Activated CD4-positive, alpha-beta T cell treated with anti-CD3 and anti-CD28 coated beads for 36 hours (primary cell): ENCODE data around the gene ITM2B. TPM values are rescaled to one million over a fixed set of nuclear protein-coding genes. Genes with fewer than 3 reads are reported as not detected.
A peak's percentile ranks its signal among the peaks of the same experiment; 100 is the strongest.

ENCODE experiments used
- ATAC-seq: fragments of 200-7000 bp; cut with Tn5 transposase; one replicate; pipeline ENCODE4 v1.10.0; 2021; ENCODE audit warnings: mild to moderate bottlenecking, moderate library complexity
- CTCF ChIA-PET: fragments of 350-600 bp; sonication (Branson Sonifier 250); formaldehyde crosslinking; loops from one replicate; lab custom pipeline; 2021; ENCODE audit warnings: antibody characterized with exemption; lab: Charles Lee
- POLR2A ChIA-PET: fragments of 350-600 bp; sonication (Branson Sonifier 250); formaldehyde crosslinking; loops from one replicate; lab custom pipeline; 2021; ENCODE audit warnings: antibody characterized with exemption, inconsistent platforms; lab: Charles Lee
- DNase-seq: peaks from one replicate; pipeline ENCODE4 v3.0.0-alpha.2; 2020
- H3K27ac Mint-ChIP-seq: one replicate; pipeline ENCODE4 v1.8.0; 2021; ENCODE audit warnings: mixed read lengths
- H3K27me3 Mint-ChIP-seq: one replicate; pipeline ENCODE4 v1.8.0; 2021; ENCODE audit warnings: mixed read lengths
- H3K36me3 Mint-ChIP-seq: one replicate; pipeline ENCODE4 v1.8.0; 2021; ENCODE audit warnings: low read depth, mixed read lengths
- H3K4me1 Mint-ChIP-seq: one replicate; pipeline ENCODE4 v1.8.0; 2021; ENCODE audit warnings: mixed read lengths
- H3K4me3 Mint-ChIP-seq: one replicate; pipeline ENCODE4 v1.8.0; 2021; ENCODE audit warnings: mild to moderate bottlenecking, moderate library complexity, mixed read lengths
- H3K9me3 Mint-ChIP-seq: one replicate; pipeline ENCODE4 v1.8.0; 2021; ENCODE audit warnings: low read depth, mixed read lengths
- intact Hi-C, 2 experiments: fragments of 100-400 bp; cut with DNase I in 1 of 2; cut with micrococcal nuclease in 1 of 2; formaldehyde crosslinking; loops; one replicate each; pipeline versions ENCODE4 v1.14.2 to v1.15.1; 2022 to 2024; cut with DNase I, micrococcal nuclease
- total RNA-seq, 2 experiments: library from RNA; stranded (reverse); gene quantifications; one replicate each; pipeline ENCODE4 v1.2.3, GENCODE V29; 2021

The ITM2B gene
- total RNA-seq, 2 experiments from 2014 or later = 67.0 to 96.5 TPM

- CTCF ChIA-PET = interaction anchor here (1.2 kb wide), 1 partner anchor 13 kb away, joined by 4 read pairs; no protein-coding TSS in a partner anchor
Observed at GRCh38 chr13:48222358-48223301, 10.4 kb upstream of the ITM2B start.

GRCh38 chr13:48224701-48225100 is 8.3 kb upstream of the ITM2B start:
- Mint-ChIP-seq H3K27ac (no peak overlapping the region), H3K9me3 (peaks cover 3% of the 10 kb centered on the region), H3K4me3 (no peak overlapping the region), H3K36me3 (no peaks in the 10 kb centered on the region), H3K27me3 (no peaks in the 10 kb centered on the region), H3K4me1 (peaks cover 41% of the 10 kb centered on the region)
- intact Hi-C loops = loop anchor here in 1 of 2 experiments (5.0 kb wide), 2 partner anchors 178 to 658 kb away; no protein-coding TSS in a partner anchor
- DNase-seq = no peak
- ATAC-seq = no peak
- CTCF ChIA-PET = interaction anchor here (0.7 to 1.2 kb wide), 3 partner anchors 12 to 304 kb away, joined by 3 to 4 read pairs (median 4); no protein-coding TSS in a partner anchor
- POLR2A ChIA-PET = no interaction called here

More at GRCh38 chr13:48222358-48223301, 10.4 kb upstream of the ITM2B start:
- H3K27me3 Mint-ChIP-seq = no peaks in the 10 kb centered on the region
- peaks cover 50% of the 10 kb centered on the region for H3K4me1 Mint-ChIP-seq
- peak overlapping the region; percentile 39 for H3K4me3 Mint-ChIP-seq
- no peak overlapping the region for H3K27ac Mint-ChIP-seq
- POLR2A ChIA-PET = interaction anchor here (0.7 to 0.9 kb wide), 2 partner anchors 12 to 662 kb away, joined by 3 to 7 read pairs; no protein-coding TSS in a partner anchor
- DNase-seq (no peak), ATAC-seq (peak; percentile 67)
- intact Hi-C loops = loop anchor here in 1 of 2 experiments (5.0 kb wide), 2 partner anchors 180 to 660 kb away; no protein-coding TSS in a partner anchor
- peaks cover 4% of the 10 kb centered on the region for H3K9me3 Mint-ChIP-seq
- H3K36me3 Mint-ChIP-seq = peaks cover under 1% of the 10 kb centered on the region

GRCh38 chr13:48230541-48230940 is 2.5 kb upstream of the ITM2B start:
- Mint-ChIP-seq H3K36me3 (peaks cover 2% of the 10 kb centered on the region), H3K4me3 (no peak overlapping the region), H3K27ac (no peak overlapping the region), H3K27me3 (peaks cover 2% of the 10 kb centered on the region), H3K4me1 (peaks cover 30% of the 10 kb centered on the region), H3K9me3 (no peaks in the 10 kb centered on the region)
- DNase-seq = no peak
- ATAC-seq = no peak
- intact Hi-C loops = loop anchor here in 1 of 2 experiments (5.0 kb wide), 1 partner anchor 73 kb away; no protein-coding TSS in a partner anchor
- CTCF ChIA-PET = interaction anchor here (0.6 to 1.2 kb wide), 3 partner anchors 11 to 106 kb away, joined by 3 to 5 read pairs (median 3); no protein-coding TSS in a partner anchor
- POLR2A ChIA-PET = interaction anchor here (0.7 kb wide), 1 partner anchor 9 kb away, joined by 4 read pairs; no protein-coding TSS in a partner anchor

GRCh38 chr13:48231080-48231479 is 1.9 kb upstream of the ITM2B start:
- Mint-ChIP-seq H3K27ac (peak overlapping the region; percentile 2), H3K4me1 (peaks cover 35% of the 10 kb centered on the region), H3K36me3 (peaks cover 2% of the 10 kb centered on the region), H3K4me3 (no peak overlapping the region), H3K9me3 (no peaks in the 10 kb centered on the region), H3K27me3 (peaks cover 2% of the 10 kb centered on the region)
- POLR2A ChIA-PET = interaction anchor here (0.7 kb wide), 1 partner anchor 10 kb away, joined by 4 read pairs; no protein-coding TSS in a partner anchor
- CTCF ChIA-PET = interaction anchor here (0.6 to 1.2 kb wide), 2 partner anchors 10 to 104 kb away, joined by 3 read pairs; no protein-coding TSS in a partner anchor
- ATAC-seq (no peak), DNase-seq (no peak)
- intact Hi-C loops = loop anchor here in 1 of 2 experiments (5.0 kb wide), 1 partner anchor 74 kb away; no protein-coding TSS in a partner anchor

- ATAC-seq = no peak
- peak overlapping the region; percentile 84 for H3K27ac Mint-ChIP-seq
- H3K36me3 Mint-ChIP-seq = peaks cover 2% of the 10 kb centered on the region
- peaks cover 44% of the 10 kb centered on the region for H3K4me1 Mint-ChIP-seq
- intact Hi-C loops = loop anchor here (1.0 to 5.0 kb wide), 5 partner anchors 11 to 745 kb away; partner anchors contain the start of gene NUDT15 (in 1 of the 2)
- H3K9me3 Mint-ChIP-seq = no peaks in the 10 kb centered on the region
- H3K4me3 Mint-ChIP-seq = peak overlapping the region; percentile 84
- DNase-seq = no peak
- CTCF ChIA-PET = interaction anchor here (1.1 to 1.5 kb wide), 2 partner anchors 76 to 103 kb away, joined by 3 to 4 read pairs; no protein-coding TSS in a partner anchor
- H3K27me3 Mint-ChIP-seq = peaks cover 2% of the 10 kb centered on the region
- POLR2A ChIA-PET = interaction anchor here (1.3 kb wide), 1 partner anchor 194 kb away, joined by 3 read pairs; the partner anchor contains the start of gene NUDT15
Observed at GRCh38 chr13:48231933-48232332, 1.1 kb upstream of the ITM2B start.

- DNase-seq (no peak), ATAC-seq (peak; percentile 6)
- ChIA-PET POLR2A (interaction anchor here (0.9 to 1.3 kb wide), 3 partner anchors 12 to 195 kb away, joined by 3 to 6 read pairs (median 3); partner anchors contain the start of gene NUDT15), CTCF (interaction anchor here (0.9 to 1.5 kb wide), 6 partner anchors 11 to 195 kb away, joined by 3 to 4 read pairs (median 3); partner anchors contain the start of gene NUDT15)
- Mint-ChIP-seq H3K4me3 (peak overlapping the region; percentile 84), H3K27ac (peak overlapping the region; percentile 84), H3K4me1 (peaks cover 50% of the 10 kb centered on the region), H3K36me3 (peaks cover 2% of the 10 kb centered on the region), H3K9me3 (no peaks in the 10 kb centered on the region), H3K27me3 (peaks cover 2% of the 10 kb centered on the region)
- intact Hi-C loops = loop anchor here (1.0 to 5.0 kb wide), 9 partner anchors 11 to 744 kb away; partner anchors contain the start of genes MED4 (in 1 of the 2), NUDT15 (in 1 of the 2) and RB1 (in 1 of the 2)
Observed at GRCh38 chr13:48232420-48233045, 473 bp upstream of the ITM2B start.

GRCh38 chr13:48233889-48234488 is 983 bp downstream of the ITM2B start:
- ChIA-PET CTCF (interaction anchor here (1.8 to 2.0 kb wide), 2 partner anchors 13 to 15 kb away, joined by 5 to 7 read pairs; no protein-coding TSS in a partner anchor), POLR2A (interaction anchor here (0.9 to 1.4 kb wide), 4 partner anchors 15 to 139 kb away, joined by 3 to 6 read pairs (median 4); partner anchors contain the start of gene MED4)
- Mint-ChIP-seq H3K27ac (peak overlapping the region; percentile 89), H3K27me3 (peaks cover 2% of the 10 kb centered on the region), H3K36me3 (peaks cover 3% of the 10 kb centered on the region), H3K4me3 (peak overlapping the region; percentile 84), H3K4me1 (peaks cover 56% of the 10 kb centered on the region), H3K9me3 (no peaks in the 10 kb centered on the region)
- peak; percentile 10 for ATAC-seq
- intact Hi-C loops = loop anchor here (1.0 to 5.0 kb wide), 9 partner anchors 13 to 743 kb away; partner anchors contain the start of genes MED4 (in 1 of the 2), NUDT15 (in 1 of the 2) and RB1 (in 1 of the 2)
- no peak for DNase-seq

GRCh38 chr13:48234566-48235340 is 1.7 kb downstream of the ITM2B start:
- peak; percentile 30 for ATAC-seq
- Mint-ChIP-seq H3K4me1 (peaks cover 63% of the 10 kb centered on the region), H3K27me3 (peaks cover 2% of the 10 kb centered on the region), H3K36me3 (peaks cover 6% of the 10 kb centered on the region), H3K27ac (peak overlapping the region; percentile 76), H3K4me3 (peak overlapping the region; percentile 84), H3K9me3 (no peaks in the 10 kb centered on the region)
- intact Hi-C loops = loop anchor here (1.0 to 5.0 kb wide), 6 partner anchors 15 to 328 kb away; partner anchors contain the start of gene NUDT15 (in 1 of the 2)
- POLR2A ChIA-PET = interaction anchor here (0.6 to 1.4 kb wide), 10 partner anchors 9 to 140 kb away, joined by 3 to 6 read pairs (median 3); partner anchors contain the start of gene MED4
- no peak for DNase-seq
- CTCF ChIA-PET = interaction anchor here (0.5 to 2.0 kb wide), 11 partner anchors 9 to 1845 kb away, joined by 3 to 7 read pairs (median 4); partner anchors contain the start of gene MED4
